Non-pigmented ciliary epithelial cell (primary cell): Measurements from ENCODE around the gene TSC22D4.

Experiments used
- DNase-seq: peaks from one replicate; pipeline ENCODE4 v3.0.0-alpha.2; 2010; ENCODE audit warnings: low read depth

TSC22D4 gene

DNA sequence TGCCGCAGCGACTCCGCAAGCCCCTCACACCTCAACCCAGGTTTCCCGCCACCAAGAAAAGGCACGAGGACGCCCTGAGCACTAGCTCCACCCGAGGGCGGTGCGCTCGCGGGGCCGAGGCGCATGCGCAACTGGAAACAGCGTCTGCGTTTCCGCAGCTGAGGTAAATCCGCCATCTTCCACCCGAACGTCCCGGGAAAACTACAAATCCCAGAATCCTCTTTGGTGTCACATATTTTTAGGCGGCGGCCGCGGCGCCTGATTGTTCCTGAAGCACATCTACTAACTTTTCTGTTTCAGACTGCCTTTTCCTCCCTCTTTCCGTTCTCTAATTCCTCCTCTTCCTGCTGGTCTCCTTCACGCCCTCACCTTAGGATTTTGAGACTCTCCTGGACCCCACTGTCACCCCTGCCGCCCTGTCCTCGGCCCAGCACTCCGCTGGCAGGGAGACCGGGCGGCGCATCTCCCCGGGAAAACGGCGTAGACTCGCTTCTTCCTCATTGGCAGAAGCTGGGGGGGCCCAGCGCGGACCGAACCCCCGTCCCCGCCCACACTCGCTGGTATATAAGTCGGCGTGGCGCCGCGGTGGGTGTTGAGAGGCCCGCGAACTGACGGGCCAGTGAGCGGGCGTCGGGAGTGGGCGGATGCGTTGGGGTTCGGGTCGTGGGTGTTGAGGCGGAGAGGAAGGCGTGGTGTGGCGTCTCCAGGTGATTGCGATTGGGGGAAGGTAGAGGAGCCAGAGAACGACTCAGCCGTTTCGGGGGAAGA, 50.6 kb downstream of the TSC22D4 start, which contains the start of gene ZCWPW1:
Gene ZCWPW1, minus strand, starts transcription at position 505 of the 768 bp plus-strand sequence. CDS start 8,054 bp downstream, outside the sequence.
- DNase-seq = peak; percentile 87

DNA sequence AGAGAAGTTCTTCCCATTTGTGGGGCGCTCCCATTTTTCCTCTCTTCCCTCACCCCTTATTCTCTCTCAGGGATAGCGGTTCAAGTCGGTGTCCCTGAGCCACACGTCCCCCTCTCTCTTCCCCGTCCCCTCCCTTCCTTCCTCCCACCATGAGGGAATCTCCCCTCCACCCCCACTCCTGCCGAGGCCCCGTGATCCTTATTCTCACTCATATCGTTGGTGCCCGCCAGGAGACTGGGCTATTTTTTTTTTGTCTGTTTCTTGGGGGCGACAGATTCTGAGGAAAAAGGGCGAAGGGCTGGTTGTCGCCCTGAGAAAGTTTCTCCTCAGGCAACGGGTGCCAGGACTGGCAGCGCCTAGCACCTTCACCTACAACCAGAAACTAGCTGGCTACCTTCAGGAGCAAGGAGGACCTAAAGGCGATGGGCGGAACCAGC, 51.2 kb downstream of the TSC22D4 start:
- DNase-seq = no peak

DNA sequence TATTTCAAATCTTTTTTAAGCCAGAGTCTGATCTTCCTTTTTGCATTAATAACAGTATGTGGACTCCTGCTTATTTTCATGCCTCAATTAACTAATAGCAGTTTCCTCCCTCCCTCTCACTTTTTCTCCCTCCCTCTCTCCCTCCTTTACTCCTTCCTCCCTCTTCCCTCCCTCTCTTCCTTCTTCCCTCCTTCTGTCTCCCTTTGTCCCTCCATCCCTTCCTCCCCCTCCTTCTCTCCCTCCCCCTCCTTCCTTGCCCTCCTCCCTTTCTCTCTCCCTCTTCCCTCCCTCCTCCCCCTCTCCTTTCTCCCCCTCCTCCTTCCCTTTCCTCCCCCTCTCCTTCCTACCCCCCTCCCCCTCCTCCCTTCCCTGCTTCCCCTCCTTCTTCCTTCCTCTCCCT, 52.5 kb downstream of the TSC22D4 start:
- no peak for DNase-seq

DNA sequence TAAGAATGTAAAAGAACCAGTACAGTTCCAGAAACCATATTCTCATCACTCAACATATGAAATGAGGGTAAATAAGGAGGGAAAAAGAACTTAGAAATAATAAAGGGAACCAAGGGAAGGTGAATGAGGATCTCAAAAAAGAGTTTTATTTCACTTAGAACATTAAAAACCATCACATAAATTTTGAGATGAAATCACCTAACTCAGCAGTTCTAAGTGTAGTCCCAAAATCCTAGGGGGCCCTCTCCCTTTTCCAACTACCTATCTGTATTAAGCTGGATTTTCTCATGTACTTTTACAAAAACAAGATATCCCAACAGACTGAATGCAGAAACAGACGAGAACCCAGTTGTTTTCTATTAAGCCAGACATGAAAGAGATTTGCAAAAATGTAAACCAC, 53.7 kb downstream of the TSC22D4 start:
- no peak for DNase-seq

DNA sequence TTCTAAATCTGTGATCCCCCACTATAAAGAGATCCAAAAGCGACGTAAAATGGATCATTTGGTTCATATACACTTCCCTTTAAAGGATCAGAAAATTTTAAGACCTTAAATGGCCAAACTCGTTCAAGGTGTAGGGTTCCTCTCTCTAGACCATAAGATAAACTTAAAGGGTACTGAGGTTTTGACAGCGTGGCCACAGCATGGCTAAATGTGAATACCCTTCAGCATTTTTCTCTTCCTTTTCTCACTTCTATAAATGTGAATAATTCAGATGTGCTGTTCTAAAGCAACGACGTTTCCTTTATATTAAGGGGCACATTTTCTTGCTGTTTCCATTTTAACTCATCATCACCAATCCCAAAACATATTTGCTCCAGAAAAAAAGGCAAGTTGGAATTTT, 55.7 kb downstream of the TSC22D4 start:
- DNase-seq = no peak

DNA sequence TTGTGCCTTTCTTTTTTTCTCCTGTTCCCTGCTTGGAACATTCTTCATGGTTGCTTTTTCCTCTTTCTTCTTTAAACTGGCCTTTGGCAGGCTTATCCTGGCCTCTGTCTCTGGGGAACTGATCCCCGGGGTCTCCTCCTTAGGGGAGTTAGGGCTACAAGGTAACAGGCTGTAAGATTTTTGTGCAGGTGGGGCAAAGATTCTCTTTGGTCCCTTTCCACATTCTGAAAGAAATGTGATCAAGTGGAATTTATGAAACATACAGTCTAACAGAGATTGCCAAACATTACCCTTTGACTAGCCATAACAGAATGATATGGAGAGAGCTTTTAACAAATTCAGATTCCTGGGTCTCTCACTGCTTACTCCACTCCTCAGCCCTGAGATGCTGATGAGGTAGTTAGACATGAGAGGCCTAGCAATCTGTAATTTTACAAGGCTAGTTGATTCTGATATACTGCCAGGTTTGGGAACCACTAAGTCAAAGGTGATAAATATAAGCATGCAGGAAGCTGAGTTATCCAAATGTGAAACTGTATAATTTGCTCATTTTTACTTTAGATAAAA, 59.3 kb downstream of the TSC22D4 start:
- no peak for DNase-seq

DNA sequence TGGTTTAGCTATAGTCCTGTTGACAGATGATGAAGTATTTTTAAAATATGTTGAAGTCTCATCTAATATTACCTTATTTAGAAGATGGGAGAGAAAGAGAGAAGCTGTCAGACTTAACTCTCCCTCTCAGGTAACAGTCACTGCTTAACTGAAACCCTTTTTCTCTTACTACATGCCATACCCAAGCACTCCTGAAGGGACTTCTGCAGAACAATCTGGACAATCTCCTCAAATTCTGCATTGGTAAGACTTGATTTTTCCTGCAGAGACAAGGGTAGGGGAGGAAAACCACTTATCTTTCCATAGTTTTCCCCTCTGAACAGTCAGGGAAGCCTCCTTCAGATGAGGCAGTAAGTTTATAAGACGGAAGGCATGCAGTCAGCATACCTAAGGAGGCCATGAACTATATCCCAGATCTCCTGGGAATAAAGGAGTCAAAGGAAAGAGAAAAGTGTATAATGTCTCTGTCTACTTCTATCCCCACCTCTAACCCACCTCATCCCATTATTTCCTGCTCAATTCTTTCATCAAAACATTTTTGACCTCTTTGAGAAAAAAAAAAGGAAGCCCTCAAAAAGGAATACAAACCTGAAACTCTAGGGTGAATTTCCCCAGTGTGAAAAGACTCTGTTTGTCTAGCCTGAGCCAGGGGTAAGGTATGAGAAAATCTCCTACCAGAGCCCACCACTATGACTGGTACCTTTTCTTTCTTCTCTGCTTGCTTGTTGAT, 59.9 kb downstream of the TSC22D4 start:
- no peak for DNase-seq
